ENCODE measurements around the gene HDAC7.

The HDAC7 gene

GRCh38 chr12:47819896-47820630, at the start of gene HDAC7:
Gene HDAC7 (minus strand): TSS chr12:47819903. CDS start chr12:47819785, 118 bp downstream.
- DNase-seq = peak; percentile 51

- no peak for DNase-seq
These were observed 48.9 kb upstream of the HDAC7 start for GRCh38 chr12:47868552-47869031.

- DNase-seq = no peak
These were observed 48.3 kb upstream of the HDAC7 start for GRCh38 chr12:47868041-47868440.

GRCh38 chr12:47867495-47867941, 47.8 kb upstream of the HDAC7 start:
- DNase-seq = no peak

GRCh38 chr12:47864646-47865235, 45.0 kb upstream of the HDAC7 start:
- no peak for DNase-seq

- no peak for DNase-seq
These were observed 44.3 kb upstream of the HDAC7 start for GRCh38 chr12:47863985-47864384.

- no peak for DNase-seq
These were observed 43.8 kb upstream of the HDAC7 start for GRCh38 chr12:47863467-47863866.

- DNase-seq = no peak
These were observed 43.2 kb upstream of the HDAC7 start for GRCh38 chr12:47862881-47863280.

- DNase-seq = no peak
These were observed 42.6 kb upstream of the HDAC7 start for GRCh38 chr12:47862167-47862750.

GRCh38 chr12:47860873-47861272, 41.2 kb upstream of the HDAC7 start:
- DNase-seq = no peak

GRCh38 chr12:47860279-47860841, 40.7 kb upstream of the HDAC7 start:
- DNase-seq = no peak

GRCh38 chr12:47858511-47859266, 39.0 kb upstream of the HDAC7 start:
- DNase-seq = no peak

- DNase-seq = no peak
These were observed 37.2 kb upstream of the HDAC7 start for GRCh38 chr12:47856721-47857575.

- no peak for DNase-seq
These were observed 36.4 kb upstream of the HDAC7 start for GRCh38 chr12:47856094-47856493.

GRCh38 chr12:47855502-47855901, 35.8 kb upstream of the HDAC7 start:
- DNase-seq = no peak

GRCh38 chr12:47854531-47854930, 34.8 kb upstream of the HDAC7 start:
- no peak for DNase-seq

GRCh38 chr12:47852096-47852571, 32.4 kb upstream of the HDAC7 start:
- DNase-seq = no peak

- no peak for DNase-seq
These were observed 31.7 kb upstream of the HDAC7 start for GRCh38 chr12:47851303-47851952.

GRCh38 chr12:47850153-47851084, 30.7 kb upstream of the HDAC7 start:
- DNase-seq = no peak

- no peak for DNase-seq
These were observed 29.6 kb upstream of the HDAC7 start for GRCh38 chr12:47849261-47849660.

All from DMS79 treated with DMSO at 0.1 percent for 48 hours (cell line).